Astrocyte (in vitro differentiated cells and primary cell): Measurements from ENCODE around the gene ADD3.
"Not testable (repeated sequence)": the region's sequence is repeated elsewhere in the genome, so short reads cannot be mapped to it uniquely, and the experiment has no call there.

Source experiments
- CTCF ChIP-seq: IDR thresholded peaks from 2 replicates; pipeline ENCODE4 v1.5.1; 2011; ENCODE audit warnings: low read depth, mild to moderate bottlenecking, inconsistent platforms, low read length, moderate library complexity; ENCODE audit not compliant: insufficient read depth
- EZH2 ChIP-seq: IDR thresholded peaks from 2 replicates; pipeline ENCODE4 v1.6.1; 2012; ENCODE audit warnings: mild to moderate bottlenecking, low read length, inconsistent platforms; ENCODE audit not compliant: insufficient read depth

GRCh38 chr10:109985768-109986167, 22.0 kb upstream of the ADD3 start:
- not testable (repeated sequence) for TF ChIP-seq CTCF, EZH2
